Measurements from ENCODE around the gene SLC25A43. TPM values are rescaled to one million over a fixed set of nuclear protein-coding genes. Genes with fewer than 3 reads are reported as not detected.

The SLC25A43 gene
- total and polyA plus RNA-seq, 4 donors: 3.6 to 18.7 (median 13.6) TPM

DNA sequence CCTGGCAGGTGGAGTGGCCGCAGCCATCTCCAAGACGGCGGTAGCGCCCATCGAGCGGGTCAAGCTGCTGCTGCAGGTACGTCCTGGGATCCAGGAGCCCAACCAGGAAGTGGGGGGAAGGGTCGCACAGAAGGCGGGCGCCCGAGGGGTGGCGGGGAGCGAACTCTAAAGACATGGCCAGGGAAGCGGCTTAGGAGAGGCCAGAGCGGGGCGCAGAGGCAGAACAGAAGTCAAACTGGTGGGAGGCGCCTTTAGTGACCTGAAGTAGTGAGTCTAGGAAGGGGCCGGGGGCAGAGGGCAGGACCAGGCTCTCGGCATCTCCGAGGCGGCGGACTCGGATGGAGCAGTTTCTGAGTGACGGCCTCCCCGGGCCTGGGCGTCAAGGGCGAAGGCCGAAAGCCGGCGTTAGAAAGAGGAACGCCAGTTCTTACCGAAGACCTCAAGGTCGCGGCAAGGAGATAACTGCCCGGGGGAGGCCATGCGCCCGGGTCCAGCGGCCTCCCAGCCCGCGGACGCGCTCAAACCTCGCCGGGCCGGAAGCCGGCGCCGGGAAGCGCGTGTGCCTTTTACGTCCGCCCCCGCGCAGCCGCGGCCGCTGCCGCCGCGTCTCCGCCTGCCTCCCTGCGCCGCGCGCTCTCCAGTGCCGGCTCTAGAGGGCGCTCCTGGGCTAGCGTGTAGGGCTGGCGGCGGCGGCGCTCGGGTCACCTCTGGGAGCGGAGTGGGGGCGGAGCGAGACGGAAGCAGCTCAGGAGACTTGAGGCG lies 69.6 kb downstream of the SLC25A43 start:
- WGBS, 2 donors: 1 to 39% methylated on average over 26 to 78 of the region's 78 CpGs
- Histone ChIP-seq H3K27me3 (ENCODE audit: control insufficient read depth in 3 of 3, insufficient read depth in 3 of 3, low read length in 2 of 3) (no peaks in the 10 kb centered on the region), H3K36me3 (ENCODE audit: control insufficient read depth in 4 of 4, insufficient read depth in 4 of 4, low read length in 4 of 4) (peaks cover 0 to 6% (median 2%) of the 10 kb centered on the region in 4 donors), H3K4me3 (peak overlapping the region; percentile 73), H3K9ac (ENCODE audit: insufficient read depth in 1 of 2, low read length in 2 of 2) (peak overlapping the region; percentile 61 to 63), H3K27ac (ENCODE audit: low read depth in 1 of 2, low read length in 1 of 2) (peak overlapping the region; percentile 97 to 99), H3K4me1 (ENCODE audit: control insufficient read depth in 5 of 5, insufficient read depth in 5 of 5, low read length in 5 of 5) (peaks cover 0 to 4% (median 0%) of the 10 kb centered on the region in 5 donors), H3K9me3 (ENCODE audit: control insufficient read depth in 4 of 4, insufficient read depth in 3 of 4, low read length in 3 of 4) (peaks cover 0 to 2% (median 0%) of the 10 kb centered on the region in 4 donors)
- peak; percentile 94 for ATAC-seq (ENCODE audit: insufficient read depth, low FRiP score)
- peak; percentile 82 to 89 (median 88) for DNase-seq
- TF ChIP-seq, protein P1, sequence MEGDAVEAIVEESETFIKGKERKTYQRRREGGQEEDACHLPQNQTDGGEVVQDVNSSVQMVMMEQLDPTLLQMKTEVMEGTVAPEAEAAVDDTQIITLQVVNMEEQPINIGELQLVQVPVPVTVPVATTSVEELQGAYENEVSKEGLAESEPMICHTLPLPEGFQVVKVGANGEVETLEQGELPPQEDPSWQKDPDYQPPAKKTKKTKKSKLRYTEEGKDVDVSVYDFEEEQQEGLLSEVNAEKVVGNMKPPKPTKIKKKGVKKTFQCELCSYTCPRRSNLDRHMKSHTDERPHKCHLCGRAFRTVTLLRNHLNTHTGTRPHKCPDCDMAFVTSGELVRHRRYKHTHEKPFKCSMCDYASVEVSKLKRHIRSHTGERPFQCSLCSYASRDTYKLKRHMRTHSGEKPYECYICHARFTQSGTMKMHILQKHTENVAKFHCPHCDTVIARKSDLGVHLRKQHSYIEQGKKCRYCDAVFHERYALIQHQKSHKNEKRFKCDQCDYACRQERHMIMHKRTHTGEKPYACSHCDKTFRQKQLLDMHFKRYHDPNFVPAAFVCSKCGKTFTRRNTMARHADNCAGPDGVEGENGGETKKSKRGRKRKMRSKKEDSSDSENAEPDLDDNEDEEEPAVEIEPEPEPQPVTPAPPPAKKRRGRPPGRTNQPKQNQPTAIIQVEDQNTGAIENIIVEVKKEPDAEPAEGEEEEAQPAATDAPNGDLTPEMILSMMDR (IDR thresholded peaks at IDR 0.05; ENCODE audit: control extremely low read depth, extremely low read depth): peak; percentile 48

DNA sequence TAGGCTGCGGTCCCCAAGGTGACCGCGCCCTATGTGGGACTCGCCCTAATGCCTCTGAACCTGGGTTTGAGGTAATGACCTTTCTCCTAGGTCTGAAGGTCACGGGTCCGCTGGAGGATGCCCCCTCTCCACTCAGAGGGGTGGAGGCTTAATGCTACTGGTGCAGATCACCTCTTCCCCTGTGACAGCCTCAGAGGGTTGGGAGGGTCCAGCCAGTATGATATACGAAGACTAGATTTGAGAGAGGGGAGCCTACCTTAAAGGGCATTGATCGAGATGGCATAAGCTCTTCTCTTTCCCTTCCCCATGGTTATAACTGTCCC lies 70.1 kb downstream of the SLC25A43 start:
- peaks cover 0 to 2% (median 0%) of the 10 kb centered on the region in 4 donors for H3K9me3 ChIP-seq (ENCODE audit: control insufficient read depth in 4 of 4, insufficient read depth in 3 of 4, low read length in 3 of 4)
- peak overlapping the region; percentile 83 to 84 for H3K27ac ChIP-seq (ENCODE audit: low read depth in 1 of 2, low read length in 1 of 2)
- peaks cover 0 to 6% (median 2%) of the 10 kb centered on the region in 4 donors for H3K36me3 ChIP-seq (ENCODE audit: control insufficient read depth in 4 of 4, insufficient read depth in 4 of 4, low read length in 4 of 4)
- peaks cover 0 to 4% (median 0%) of the 10 kb centered on the region in 5 donors for H3K4me1 ChIP-seq (ENCODE audit: control insufficient read depth in 5 of 5, insufficient read depth in 5 of 5, low read length in 5 of 5)
- 3 to 46% methylated on average over 4 to 8 of the region's 8 CpGs for WGBS, 2 donors
- no peaks in the 10 kb centered on the region for H3K27me3 ChIP-seq (ENCODE audit: control insufficient read depth in 3 of 3, insufficient read depth in 3 of 3, low read length in 2 of 3)
- H3K9ac ChIP-seq (ENCODE audit: insufficient read depth in 1 of 2, low read length in 2 of 2): peak overlapping the region in 1 of 2 donors; percentile 63
- no peak for ATAC-seq (ENCODE audit: insufficient read depth, low FRiP score)
- no peak for DNase-seq
- TF ChIP-seq, protein P1 (IDR thresholded peaks at IDR 0.05; ENCODE audit: control extremely low read depth, extremely low read depth): no peak
- H3K4me3 ChIP-seq: peak overlapping the region; percentile 41

DNA sequence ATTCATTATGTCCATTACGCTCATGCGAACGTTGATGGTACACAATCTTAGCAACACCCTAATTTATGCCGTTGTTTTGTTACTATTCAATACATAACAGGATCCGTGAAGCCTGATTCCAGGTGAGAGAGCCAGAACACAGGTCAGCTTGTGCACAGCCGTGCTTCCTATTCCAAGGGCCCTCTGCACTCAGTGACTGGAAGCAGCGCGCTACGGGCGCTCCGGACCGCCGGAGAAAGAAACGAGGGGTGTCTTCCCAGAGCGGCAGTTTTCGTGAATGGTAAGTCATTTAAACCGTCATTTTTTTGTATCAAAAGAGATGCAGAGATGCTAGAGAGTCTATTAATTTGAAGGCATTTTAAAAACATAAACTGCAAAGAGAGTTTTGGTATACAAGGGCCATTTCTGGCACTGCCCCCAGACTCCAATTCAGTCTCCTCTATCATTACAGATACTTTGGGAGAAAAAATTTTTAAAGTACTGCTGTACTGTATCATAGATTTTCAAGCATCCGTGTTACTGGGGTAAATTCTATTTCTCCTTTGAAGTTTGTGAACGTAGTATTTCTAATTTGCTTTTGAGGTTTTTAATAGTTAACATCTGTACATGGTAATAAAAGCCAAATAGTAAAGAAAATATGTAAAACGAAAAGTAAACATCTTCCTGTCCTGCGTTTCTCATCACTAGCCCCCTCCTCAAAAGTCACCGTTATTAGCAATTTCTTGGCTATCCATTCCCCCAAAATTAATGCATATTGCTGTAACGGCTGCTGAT lies 75.7 kb downstream of the SLC25A43 start:
- no peak overlapping the region for H3K27ac ChIP-seq (ENCODE audit: low read depth in 1 of 2, low read length in 1 of 2)
- DNase-seq (no peak), ATAC-seq (ENCODE audit: insufficient read depth, low FRiP score) (no peak)
- no peaks in the 10 kb centered on the region for H3K9me3 ChIP-seq (ENCODE audit: control insufficient read depth in 4 of 4, insufficient read depth in 3 of 4, low read length in 3 of 4)
- 80 to 92% methylated on average over 23 of the region's 23 CpGs for WGBS, 2 donors
- H3K4me3 ChIP-seq: no peak overlapping the region
- TF ChIP-seq, protein P1 (IDR thresholded peaks at IDR 0.05; ENCODE audit: control extremely low read depth, extremely low read depth): no peak
- no peak overlapping the region for H3K9ac ChIP-seq (ENCODE audit: insufficient read depth in 1 of 2, low read length in 2 of 2)
- no peaks in the 10 kb centered on the region for H3K4me1 ChIP-seq (ENCODE audit: control insufficient read depth in 5 of 5, insufficient read depth in 5 of 5, low read length in 5 of 5)
- H3K36me3 ChIP-seq (ENCODE audit: control insufficient read depth in 4 of 4, insufficient read depth in 4 of 4, low read length in 4 of 4): peaks cover 0 to 6% (median 2%) of the 10 kb centered on the region in 4 donors
- H3K27me3 ChIP-seq (ENCODE audit: control insufficient read depth in 3 of 3, insufficient read depth in 3 of 3, low read length in 2 of 3): no peaks in the 10 kb centered on the region

Measured in lung (tissue), 12 donors.